BE2C (cell line): Measurements from ENCODE around the gene DGAT2.
"Not testable (repeated sequence)": the region's sequence is repeated elsewhere in the genome, so short reads cannot be mapped to it uniquely, and the experiment has no call there.

ENCODE experiments used
- DNase-seq: peaks from one replicate; pipeline ENCODE4 v3.0.0-alpha.2; 2020
- H3K27me3 ChIP-seq: fragments of 250-450 bp; sonication (Bioruptor Pico); 2 replicates; pipeline ENCODE4 v1.5.1; 2020; ENCODE audit warnings: mild to moderate bottlenecking
- H3K36me3 ChIP-seq: fragments of 250-450 bp; sonication (Bioruptor Pico); 2 replicates; pipeline ENCODE4 v1.5.1; 2020; ENCODE audit warnings: mild to moderate bottlenecking
- H3K4me1 ChIP-seq: fragments of 250-450 bp; sonication (Bioruptor Pico); 2 replicates; pipeline ENCODE4 v1.5.1; 2020
- H3K4me3 ChIP-seq: 2 replicates; pipeline ENCODE4 v1.5.1; 2011; ENCODE audit warnings: low read depth, low read length
- H3K9me3 ChIP-seq: fragments of 250-450 bp; sonication (Bioruptor Pico); 2 replicates; pipeline ENCODE4 v1.5.1; 2020
- CTCF ChIP-seq: IDR thresholded peaks from 2 replicates; pipeline ENCODE4 v1.5.1; 2012; ENCODE audit warnings: mild to moderate bottlenecking, low read depth, low read length

DGAT2 gene

DNA sequence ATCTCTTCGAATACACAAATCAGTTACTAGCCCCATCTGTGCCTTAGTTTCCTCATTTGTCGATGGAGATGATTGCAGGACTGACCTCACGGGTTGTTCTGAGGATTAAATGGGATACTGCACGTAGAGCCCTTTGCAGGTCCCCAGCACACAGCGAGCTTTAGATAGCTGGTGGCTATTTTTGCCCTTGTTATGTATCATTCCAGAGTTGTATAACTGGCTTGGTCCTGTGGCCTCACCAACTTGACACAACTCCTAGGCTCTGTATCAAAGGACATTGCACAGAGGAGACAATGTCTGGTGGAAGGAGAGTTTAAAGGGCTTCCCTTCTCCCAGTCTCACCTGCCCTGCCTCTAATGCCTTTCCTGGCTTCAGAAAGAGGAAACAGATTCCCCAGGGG, 22.8 kb upstream of the DGAT2 start:
- DNase-seq: no peak
- H3K36me3 ChIP-seq: no peaks in the 10 kb centered on the region
- H3K9me3 ChIP-seq: no peaks in the 10 kb centered on the region
- no peak for TF ChIP-seq CTCF
- no peaks in the 10 kb centered on the region for H3K27me3 ChIP-seq
- H3K4me3 ChIP-seq: no peak overlapping the region
- no peaks in the 10 kb centered on the region for H3K4me1 ChIP-seq

DNA sequence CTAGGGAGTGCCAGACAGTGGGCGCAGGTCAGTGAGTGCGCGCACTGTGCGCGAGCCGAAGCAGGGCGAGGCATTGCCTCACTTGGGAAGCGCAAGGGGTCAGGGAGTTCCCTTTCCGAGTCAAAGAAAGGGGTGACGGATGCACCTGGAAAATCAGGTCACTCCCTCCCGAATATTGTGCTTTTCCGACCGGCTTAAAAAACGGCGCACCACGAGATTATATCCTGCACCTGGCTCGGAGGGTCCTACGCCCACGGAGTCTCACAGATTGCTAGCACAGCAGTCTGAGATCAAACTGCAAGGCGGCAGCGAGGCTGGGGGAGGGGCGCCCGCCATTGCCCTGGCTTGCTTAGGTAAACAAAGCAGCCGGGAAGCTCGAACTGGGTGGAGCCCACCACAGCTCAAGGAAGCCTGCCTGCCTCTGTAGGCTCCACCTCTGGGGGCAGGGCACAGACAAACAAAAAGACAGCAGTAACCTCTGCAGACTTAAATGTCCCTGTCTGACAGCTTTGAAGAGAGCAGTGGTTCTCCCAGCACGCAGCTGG, 19.8 kb upstream of the DGAT2 start:
- not testable (repeated sequence) for DNase-seq, H3K4me1 ChIP-seq, H3K36me3 ChIP-seq, H3K4me3 ChIP-seq, H3K27me3 ChIP-seq, H3K9me3 ChIP-seq

- not testable (repeated sequence) for H3K4me1 ChIP-seq, H3K27me3 ChIP-seq, H3K36me3 ChIP-seq, DNase-seq, H3K4me3 ChIP-seq, H3K9me3 ChIP-seq
These were observed 13.6 kb upstream of the DGAT2 start for GRCh38 chr11:75754933-75755332.

GRCh38 chr11:75757651-75758050, 10.9 kb upstream of the DGAT2 start:
- no peak overlapping the region for H3K4me3 ChIP-seq
- no peak for DNase-seq
- TF ChIP-seq CTCF: no peak
- H3K36me3 ChIP-seq: no peaks in the 10 kb centered on the region
- no peaks in the 10 kb centered on the region for H3K27me3 ChIP-seq
- H3K4me1 ChIP-seq: no peaks in the 10 kb centered on the region
- H3K9me3 ChIP-seq: no peaks in the 10 kb centered on the region

- H3K9me3 ChIP-seq: no peaks in the 10 kb centered on the region
- no peaks in the 10 kb centered on the region for H3K4me1 ChIP-seq
- TF ChIP-seq CTCF: no peak
- DNase-seq: no peak
- no peak overlapping the region for H3K4me3 ChIP-seq
- no peaks in the 10 kb centered on the region for H3K27me3 ChIP-seq
- no peaks in the 10 kb centered on the region for H3K36me3 ChIP-seq
These were observed 8.7 kb upstream of the DGAT2 start for GRCh38 chr11:75759832-75760231.

DNA sequence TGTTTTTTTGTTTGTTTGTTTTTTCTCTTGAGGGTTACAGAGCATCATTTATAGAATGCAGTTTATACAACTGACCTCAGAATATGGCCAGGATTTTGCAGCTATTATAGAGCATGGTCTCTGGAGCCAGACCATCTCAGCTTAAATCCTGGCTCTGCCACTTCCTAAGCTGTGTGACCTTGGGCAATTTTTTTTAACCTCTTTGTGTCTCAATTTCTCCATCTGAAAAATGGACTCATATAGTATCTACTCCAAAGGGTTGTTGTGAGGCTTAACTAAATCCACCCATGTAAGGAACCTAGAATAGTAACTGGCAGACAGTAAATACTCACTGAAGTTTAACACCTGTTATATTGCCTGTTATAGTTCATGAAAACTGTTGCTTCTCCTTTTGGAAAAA, 8.3 kb upstream of the DGAT2 start:
- Histone ChIP-seq H3K36me3 (no peaks in the 10 kb centered on the region), H3K27me3 (no peaks in the 10 kb centered on the region), H3K4me1 (no peaks in the 10 kb centered on the region), H3K9me3 (no peaks in the 10 kb centered on the region), H3K4me3 (no peak overlapping the region)
- no peak for DNase-seq
- no peak for TF ChIP-seq CTCF

- Histone ChIP-seq H3K4me3 (no peak overlapping the region), H3K36me3 (no peaks in the 10 kb centered on the region), H3K9me3 (no peaks in the 10 kb centered on the region), H3K4me1 (no peaks in the 10 kb centered on the region), H3K27me3 (no peaks in the 10 kb centered on the region)
- no peak for TF ChIP-seq CTCF
- DNase-seq: no peak
These were observed 7.7 kb upstream of the DGAT2 start for GRCh38 chr11:75760710-75761493.
